PC-3 (cell line): ENCODE data around the gene RFESD. TPM values are rescaled to one million over a fixed set of nuclear protein-coding genes. Genes with fewer than 3 reads are reported as not detected.
A peak's percentile ranks its signal among the peaks of the same experiment; 100 is the strongest.
"Not testable (repeated sequence)": the region's sequence is repeated elsewhere in the genome, so short reads cannot be mapped to it uniquely, and the experiment has no call there.

Experiments
- ATAC-seq: fragments of 200-7000 bp; cut with Tn5 transposase; 2 replicates; pipeline ENCODE4 v1.9.1; 2020; ENCODE audit warnings: mild to moderate bottlenecking, moderate library complexity
- BruUV-seq: library from RNA; stranded (reverse); fragments of 400-500 nt; replicated peaks from 2 replicates; lab custom pipeline; 2021; lab: Mats Ljungman, UMichigan
- CTCF ChIA-PET: fragments of 300-600 bp; sonication (Branson Sonifier 250); formaldehyde crosslinking; loops from one replicate; lab custom pipeline; 2022; ENCODE audit warnings: antibody characterized with exemption; lab: Charles Lee
- POLR2A ChIA-PET: fragments of 300-600 bp; sonication (Branson Sonifier 250); formaldehyde crosslinking; loops from one replicate; lab custom pipeline; 2022; ENCODE audit warnings: antibody characterized with exemption; ENCODE audit not compliant: unreplicated experiment; lab: Charles Lee
- DNase-seq: peaks from one replicate; pipeline ENCODE4 v3.0.0-alpha.2; 2015
- H2AFZ ChIP-seq: fragments of 300-600 bp; sonication (generic); 2 replicates; pipeline ENCODE4 v1.6.0; 2016; ENCODE audit warnings: antibody characterized with exemption, low read length
- H3F3A ChIP-seq: fragments of 300-600 bp; sonication (generic); one replicate; pipeline ENCODE4 v1.6.0; 2017; ENCODE audit warnings: antibody characterized with exemption, low read length, control low read depth, mild to moderate bottlenecking; ENCODE audit not compliant: unreplicated experiment
- H3K27ac ChIP-seq: fragments of 300-600 bp; sonication (generic); 2 replicates; pipeline ENCODE4 v1.5.1; 2016; ENCODE audit warnings: mild to moderate bottlenecking, low read length
- H3K27me3 ChIP-seq: fragments of 300-600 bp; sonication (generic); 2 replicates; pipeline ENCODE4 v1.6.1; 2016; ENCODE audit warnings: low read length, mixed read lengths
- H3K36me3 ChIP-seq: fragments of 300-600 bp; sonication (generic); 2 replicates; pipeline ENCODE4 v1.6.1; 2016; ENCODE audit warnings: low read depth, mixed run types, low read length, mixed read lengths
- H3K4me1 ChIP-seq: fragments of 300-600 bp; sonication (generic); 2 replicates; pipeline ENCODE4 v1.5.1; 2016; ENCODE audit warnings: low read length; ENCODE audit not compliant: insufficient read depth
- H3K4me2 ChIP-seq: fragments of 300-600 bp; sonication (generic); 2 replicates; pipeline ENCODE4 v1.6.0; 2016; ENCODE audit warnings: low read length
- H3K4me3 ChIP-seq: fragments of 300-600 bp; sonication (generic); 2 replicates; pipeline ENCODE4 v1.5.1; 2016; ENCODE audit warnings: mild to moderate bottlenecking, low read length, mixed read lengths
- H3K79me2 ChIP-seq: fragments of 300-600 bp; sonication (generic); 2 replicates; pipeline ENCODE4 v1.6.1; 2017; ENCODE audit warnings: low read length, mixed read lengths
- H3K9ac ChIP-seq: fragments of 300-600 bp; sonication (generic); 2 replicates; pipeline ENCODE4 v1.6.0; 2016; ENCODE audit warnings: mild to moderate bottlenecking, low read length
- H3K9me2 ChIP-seq: fragments of 300-600 bp; sonication (generic); replicated peaks from 2 replicates; pipeline ENCODE4 v1.6.1; 2016; ENCODE audit warnings: mixed run types, low read length, mixed read lengths
- H3K9me3 ChIP-seq: fragments of 300-600 bp; sonication (generic); 2 replicates; pipeline ENCODE4 v1.6.1; 2016; ENCODE audit warnings: low read length, mixed read lengths
- H4K20me1 ChIP-seq: fragments of 300-600 bp; sonication (generic); 2 replicates; pipeline ENCODE4 v1.6.1; 2016; ENCODE audit warnings: low read length, mixed read lengths
- EZH2 ChIP-seq: fragments of 300-600 bp; sonication (generic); IDR thresholded peaks from one replicate; pipeline ENCODE4 v1.6.1; 2017; ENCODE audit warnings: antibody characterized with exemption, mild to moderate bottlenecking, low read length; ENCODE audit not compliant: unreplicated experiment
- EZH2phosphoT487 ChIP-seq: fragments of 300-600 bp; sonication (generic); IDR thresholded peaks from 2 replicates; pipeline ENCODE4 v1.6.1; 2018; ENCODE audit warnings: mild to moderate bottlenecking, antibody characterized with exemption, low read length, borderline replicate concordance
- intact Hi-C: fragments of 100-400 bp; cut with micrococcal nuclease; formaldehyde crosslinking; loops from 2 replicates; pipeline ENCODE4 v1.9.0; 2023
- total RNA-seq: library from RNA; depleted of rRNA; stranded (reverse); fragments of >200 nt; gene quantifications from 2 replicates; pipeline ENCODE4 v1.2.3, GENCODE V29; 2014
- TF ChIP-seq, protein P1 (sequence below): fragments of 300-600 bp; sonication (generic); conservative IDR thresholded peaks from 2 replicates; pipeline ENCODE4 v1.5.1; 2017; ENCODE audit warnings: antibody characterized with exemption, low read depth, mild to moderate bottlenecking, low read length

The RFESD gene
- total RNA-seq, 1 experiment from 2014 or later, result 0.36 TPM

DNA sequence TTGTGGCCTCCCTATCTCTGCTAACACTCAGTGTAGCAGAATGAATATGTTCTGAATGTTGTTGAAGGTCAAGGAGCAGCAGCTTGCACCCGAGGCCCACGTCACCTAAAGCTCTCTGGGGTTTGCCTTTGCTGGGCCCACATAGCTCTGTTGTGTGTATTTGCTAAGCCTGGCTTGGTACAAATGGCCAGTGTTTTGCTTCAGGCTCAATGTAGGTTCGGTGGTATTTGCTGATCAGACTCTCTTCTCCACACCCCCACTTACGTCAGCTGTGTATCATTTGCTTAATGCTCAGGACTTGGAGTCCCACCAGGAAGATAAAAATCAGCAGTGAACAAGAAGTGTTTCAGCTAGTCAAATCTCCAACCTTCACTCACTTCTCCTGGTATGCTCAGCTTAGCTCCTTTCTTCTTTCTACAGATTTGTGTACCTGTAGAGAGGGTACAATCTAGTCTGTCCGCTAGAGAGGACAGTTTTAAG, 4.8 kb upstream of the RFESD start:
- ATAC-seq (no peak), DNase-seq (no peak)
- no TSS peak for BruUV-seq
- no peak overlapping the region for H2AFZ ChIP-seq
- H3K4me3 ChIP-seq, result no peak overlapping the region
- CTCF ChIA-PET, result no interaction called here
- H3K9ac ChIP-seq, result no peak overlapping the region
- no peak overlapping the region for H3K4me2 ChIP-seq
- no peaks in the 10 kb centered on the region; the same call in 1 of the 2 replicates for H3K4me1 ChIP-seq
- intact Hi-C loops, result no loop called here
- H3K36me3 ChIP-seq, result no peaks in the 10 kb centered on the region
- H3F3A ChIP-seq, result no peaks in the 10 kb centered on the region
- POLR2A ChIA-PET, result no interaction called here
- H3K9me3 ChIP-seq, result no peaks in the 10 kb centered on the region
- no peaks in the 10 kb centered on the region for H3K9me2 ChIP-seq
- no peaks in the 10 kb centered on the region for H3K79me2 ChIP-seq
- no peaks in the 10 kb centered on the region for H4K20me1 ChIP-seq
- H3K27ac ChIP-seq, result no peak overlapping the region
- TF ChIP-seq, protein P1, sequence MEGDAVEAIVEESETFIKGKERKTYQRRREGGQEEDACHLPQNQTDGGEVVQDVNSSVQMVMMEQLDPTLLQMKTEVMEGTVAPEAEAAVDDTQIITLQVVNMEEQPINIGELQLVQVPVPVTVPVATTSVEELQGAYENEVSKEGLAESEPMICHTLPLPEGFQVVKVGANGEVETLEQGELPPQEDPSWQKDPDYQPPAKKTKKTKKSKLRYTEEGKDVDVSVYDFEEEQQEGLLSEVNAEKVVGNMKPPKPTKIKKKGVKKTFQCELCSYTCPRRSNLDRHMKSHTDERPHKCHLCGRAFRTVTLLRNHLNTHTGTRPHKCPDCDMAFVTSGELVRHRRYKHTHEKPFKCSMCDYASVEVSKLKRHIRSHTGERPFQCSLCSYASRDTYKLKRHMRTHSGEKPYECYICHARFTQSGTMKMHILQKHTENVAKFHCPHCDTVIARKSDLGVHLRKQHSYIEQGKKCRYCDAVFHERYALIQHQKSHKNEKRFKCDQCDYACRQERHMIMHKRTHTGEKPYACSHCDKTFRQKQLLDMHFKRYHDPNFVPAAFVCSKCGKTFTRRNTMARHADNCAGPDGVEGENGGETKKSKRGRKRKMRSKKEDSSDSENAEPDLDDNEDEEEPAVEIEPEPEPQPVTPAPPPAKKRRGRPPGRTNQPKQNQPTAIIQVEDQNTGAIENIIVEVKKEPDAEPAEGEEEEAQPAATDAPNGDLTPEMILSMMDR, result no peak
- no peak for TF ChIP-seq EZH2
- no peak for TF ChIP-seq EZH2phosphoT487
- H3K27me3 ChIP-seq, result no peaks in the 10 kb centered on the region

DNA sequence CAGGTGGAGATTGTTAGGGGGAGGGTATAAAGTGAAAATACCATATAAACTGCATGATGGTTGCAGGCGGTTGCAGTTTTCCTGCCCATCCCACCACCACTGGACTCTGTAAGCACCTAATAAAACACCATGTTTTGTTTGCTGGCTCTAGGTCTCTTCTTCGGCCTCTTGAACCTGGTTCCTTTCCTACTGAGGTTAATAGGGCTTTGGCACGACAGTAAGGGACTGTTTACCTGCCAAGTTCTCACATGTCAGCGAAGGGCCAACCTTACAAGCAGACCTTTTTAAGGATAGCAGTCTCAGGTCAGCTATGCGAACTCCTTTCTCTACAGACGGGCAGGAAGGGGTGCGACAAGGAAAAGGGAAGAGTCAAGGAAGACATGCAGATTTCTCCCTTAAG, 3.4 kb upstream of the RFESD start:
- H4K20me1 ChIP-seq, result no peaks in the 10 kb centered on the region
- ATAC-seq, result no peak
- H3K36me3 ChIP-seq, result no peaks in the 10 kb centered on the region
- H3K27ac ChIP-seq, result no peak overlapping the region
- H3K4me2 ChIP-seq, result no peak overlapping the region
- ChIA-PET POLR2A (no interaction called here), CTCF (interaction anchor here (0.7 to 1.0 kb wide), 2 partner anchors 82 to 138 kb away, joined by 3 to 4 read pairs; no protein-coding TSS in a partner anchor)
- H3K79me2 ChIP-seq, result no peaks in the 10 kb centered on the region
- H3K9ac ChIP-seq, result no peak overlapping the region
- H2AFZ ChIP-seq, result no peak overlapping the region
- no peak overlapping the region for H3K4me3 ChIP-seq
- peaks cover 12% of the 10 kb centered on the region for H3K4me1 ChIP-seq
- no peak for DNase-seq
- no TSS peak for BruUV-seq
- no peaks in the 10 kb centered on the region for H3F3A ChIP-seq
- no peaks in the 10 kb centered on the region for H3K9me3 ChIP-seq
- H3K27me3 ChIP-seq, result no peaks in the 10 kb centered on the region
- TF ChIP-seq EZH2phosphoT487 (no peak), EZH2 (no peak)
- TF ChIP-seq, protein P1, result no peak
- intact Hi-C loops, result no loop called here
- no peaks in the 10 kb centered on the region for H3K9me2 ChIP-seq

DNA sequence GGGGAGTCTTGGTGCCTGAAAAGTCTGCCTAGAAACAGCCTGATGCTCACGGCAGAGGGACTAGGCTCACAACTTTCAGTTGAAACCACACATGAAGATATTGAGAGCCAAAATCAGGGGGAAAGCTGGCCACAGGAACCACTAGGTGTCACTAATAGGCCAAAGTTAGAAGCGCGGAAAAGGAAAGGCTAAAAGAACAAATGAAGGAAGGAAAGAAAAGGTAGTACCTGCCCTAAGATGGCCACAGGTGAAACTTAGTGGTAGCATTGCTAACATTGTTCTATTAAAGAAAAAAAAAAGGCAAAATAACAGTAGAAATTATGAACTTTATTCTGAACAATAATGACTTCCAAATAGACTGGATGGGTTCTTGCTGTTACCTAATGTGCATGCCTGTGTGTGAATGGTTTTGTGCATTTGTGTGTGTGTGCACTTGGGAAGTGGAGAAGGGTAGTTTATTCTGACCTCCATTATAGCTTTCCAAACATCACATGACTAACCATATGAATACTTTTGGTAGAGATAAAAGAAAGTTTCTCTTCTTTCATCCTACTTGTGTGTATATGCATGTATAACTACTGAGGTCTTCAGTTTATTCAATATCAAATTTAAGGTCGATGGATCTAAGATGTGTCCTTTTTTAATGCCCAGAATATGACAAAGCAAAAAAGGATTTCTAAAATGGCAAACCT, 2.1 kb upstream of the RFESD start:
- H3F3A ChIP-seq, result no peaks in the 10 kb centered on the region
- no peaks in the 10 kb centered on the region for H3K36me3 ChIP-seq
- peak; percentile 78 for DNase-seq
- BruUV-seq, result no TSS peak
- no peaks in the 10 kb centered on the region for H3K79me2 ChIP-seq
- TF ChIP-seq, protein P1, result peak; percentile 95
- no peak for TF ChIP-seq EZH2phosphoT487
- no peak for TF ChIP-seq EZH2
- H3K4me2 ChIP-seq, result peak overlapping the region; percentile 58
- no peak overlapping the region for H3K27ac ChIP-seq
- CTCF ChIA-PET, result no interaction called here
- H2AFZ ChIP-seq, result peak overlapping the region; percentile 81
- 0 out of 2 replicates have a peak overlapping the region, but pooled peaks have one; percentile 2 for H3K9ac ChIP-seq
- no peaks in the 10 kb centered on the region for H3K9me3 ChIP-seq
- H3K4me1 ChIP-seq, result peaks cover 12% of the 10 kb centered on the region
- H3K4me3 ChIP-seq, result no peak overlapping the region
- peak; percentile 10 for ATAC-seq
- no peaks in the 10 kb centered on the region for H4K20me1 ChIP-seq
- no peaks in the 10 kb centered on the region for H3K9me2 ChIP-seq
- POLR2A ChIA-PET, result no interaction called here
- no peaks in the 10 kb centered on the region for H3K27me3 ChIP-seq
- intact Hi-C loops, result loop anchor here (1.0 kb wide), 2 partner anchors 137 to 203 kb away; no protein-coding TSS in a partner anchor

DNA sequence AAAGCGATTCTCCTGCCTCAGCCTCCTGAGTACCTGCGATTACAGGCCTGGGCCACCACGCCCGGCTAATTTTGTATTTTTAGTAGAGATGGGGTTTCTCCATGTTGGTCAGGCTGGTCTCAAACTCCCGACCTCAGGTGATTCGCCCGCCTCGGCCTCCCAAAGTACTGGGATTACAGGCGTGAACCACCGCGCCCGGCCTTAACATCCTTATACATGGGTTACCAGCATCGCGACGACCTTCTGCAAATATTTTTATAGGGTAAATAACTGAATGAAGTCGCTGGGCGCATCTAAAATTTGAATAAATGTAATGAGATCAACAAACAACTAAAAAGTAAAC, 380 bp upstream of the RFESD start:
- DNase-seq, H3K27ac ChIP-seq, H3K9me2 ChIP-seq, H3K79me2 ChIP-seq, H3K9ac ChIP-seq, H3K9me3 ChIP-seq, ATAC-seq, H3F3A ChIP-seq, H4K20me1 ChIP-seq, H3K36me3 ChIP-seq, H3K27me3 ChIP-seq: not testable (repeated sequence)
- Histone ChIP-seq H3K4me1 (peaks cover 12% of the 10 kb centered on the region), H3K4me3 (peak overlapping the region; percentile 74; the same call in 1 of the 2 replicates), H2AFZ (peak overlapping the region; percentile 91), H3K4me2 (peak overlapping the region; percentile 94)
- POLR2A ChIA-PET, result interaction anchor here (0.6 kb wide), 1 partner anchor 27 kb away, joined by 3 read pairs; no protein-coding TSS in a partner anchor
- intact Hi-C loops, result loop anchor here (1.0 to 2.0 kb wide), 2 partner anchors 19 to 91 kb away; partner anchors contain the start of gene ARSK
- BruUV-seq, result TSS peak; percentile 78
- CTCF ChIA-PET, result interaction anchor here (0.5 to 1.0 kb wide), 2 partner anchors 89 to 208 kb away, joined by 4 to 5 read pairs; no protein-coding TSS in a partner anchor
